ENCODE measurements around the gene SUPV3L1. TPM values are rescaled to one million over a fixed set of nuclear protein-coding genes. Genes with fewer than 3 reads are reported as not detected.

The SUPV3L1 gene
- polyA plus RNA-seq, 4 donors = 35.3 to 46.5 (median 43.6) TPM

- DNase-seq (ENCODE audit: low read depth in 4 of 4, low spot score in 2 of 4) = no peak
These were observed 21.0 kb downstream of the SUPV3L1 start for GRCh38 chr10:69201045-69201444.

DNA sequence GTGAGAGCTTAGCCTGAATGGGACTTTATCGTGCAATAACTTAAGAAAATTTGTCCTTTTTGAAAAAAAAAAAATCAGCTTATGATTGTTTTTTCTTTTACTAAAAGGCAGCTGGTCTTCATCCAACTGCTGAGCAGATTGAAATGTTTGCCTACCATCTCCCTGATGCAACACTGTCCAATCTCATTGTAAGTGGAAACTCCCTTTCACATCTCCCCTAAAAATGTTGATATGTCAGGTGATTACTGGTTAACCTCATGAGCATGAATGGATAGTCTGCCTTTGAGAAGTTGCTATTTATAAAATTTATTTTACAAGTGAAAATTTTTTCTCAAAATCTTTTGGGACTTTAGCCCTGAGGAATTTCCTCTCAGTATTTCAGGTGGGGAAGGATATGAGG, 22.3 kb downstream of the SUPV3L1 start:
- no peak for DNase-seq (ENCODE audit: low read depth in 4 of 4, low spot score in 2 of 4)

DNA sequence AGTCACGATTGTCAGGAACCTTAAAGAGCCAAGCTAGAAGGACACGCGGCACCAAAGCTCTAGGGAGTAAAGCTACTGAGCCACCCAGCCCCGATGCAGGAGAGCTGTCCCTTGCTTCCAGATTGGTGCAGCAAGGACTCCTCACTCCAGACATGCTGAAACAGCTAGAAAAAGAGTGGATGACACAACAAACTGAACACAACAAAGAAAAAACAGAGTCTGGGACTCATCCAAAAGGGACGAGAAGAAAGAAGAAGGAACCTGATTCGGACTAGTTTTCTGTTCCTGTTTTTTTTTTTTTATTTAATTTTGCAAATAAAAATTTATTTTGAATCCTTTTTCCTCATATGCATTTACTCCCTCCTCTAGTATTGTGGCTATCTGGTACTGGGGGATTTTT, 28.7 kb downstream of the SUPV3L1 start:
- DNase-seq (ENCODE audit: low read depth in 4 of 4, low spot score in 2 of 4) = no peak

DNA sequence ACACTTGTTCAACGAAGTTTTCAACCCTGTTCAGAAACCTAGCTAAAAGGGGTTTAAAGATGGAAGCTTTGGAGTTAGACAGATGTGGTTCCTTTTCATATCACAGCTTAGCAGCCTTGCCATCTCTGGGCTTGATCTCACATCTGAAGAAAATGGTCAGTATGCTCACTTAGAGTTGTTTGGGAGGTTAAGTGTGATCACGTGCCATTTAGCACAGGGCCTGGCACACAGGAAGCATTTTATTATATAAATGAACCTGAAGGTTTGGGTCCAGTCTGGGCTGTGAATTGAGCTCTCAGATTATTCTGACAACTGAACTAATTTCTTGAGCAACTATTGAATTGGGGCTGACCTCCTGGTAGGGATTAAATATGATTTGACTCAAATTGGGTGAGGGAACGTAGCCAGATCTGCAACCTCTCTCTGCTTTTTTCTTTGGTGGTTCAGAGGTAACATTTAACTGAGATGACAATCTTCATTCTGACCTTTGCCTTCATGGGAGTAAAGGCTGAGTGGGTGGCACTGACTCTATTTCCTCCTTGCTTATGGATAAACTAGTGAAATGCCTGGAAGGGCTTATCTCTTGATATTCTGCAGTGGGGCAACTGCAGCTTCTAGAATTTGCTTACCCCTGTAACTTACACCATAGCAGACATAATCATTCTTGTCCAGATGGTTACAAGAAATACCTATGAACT, 29.9 kb downstream of the SUPV3L1 start:
- no peak for DNase-seq (ENCODE audit: low read depth in 4 of 4, low spot score in 2 of 4)

DNA sequence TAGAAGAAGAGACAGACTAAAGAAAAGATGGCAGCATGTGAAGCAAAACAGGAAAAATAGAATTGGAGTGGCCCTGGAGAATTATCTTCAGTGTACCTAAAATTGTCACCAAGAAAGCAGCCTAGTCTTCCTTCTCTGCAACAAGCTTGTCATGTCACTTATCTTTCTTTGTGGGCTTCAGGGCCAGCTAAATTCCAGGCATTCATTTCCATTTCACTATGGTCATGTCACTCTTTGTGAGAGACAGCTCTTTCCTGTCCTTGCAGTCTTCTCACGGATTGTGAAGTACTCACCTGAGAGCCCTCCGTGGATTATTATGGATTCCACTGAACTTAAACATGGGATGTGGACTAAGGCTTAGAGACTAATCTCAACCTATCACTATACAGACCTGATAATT, 31.1 kb downstream of the SUPV3L1 start:
- no peak for DNase-seq (ENCODE audit: low read depth in 4 of 4, low spot score in 2 of 4)

DNA sequence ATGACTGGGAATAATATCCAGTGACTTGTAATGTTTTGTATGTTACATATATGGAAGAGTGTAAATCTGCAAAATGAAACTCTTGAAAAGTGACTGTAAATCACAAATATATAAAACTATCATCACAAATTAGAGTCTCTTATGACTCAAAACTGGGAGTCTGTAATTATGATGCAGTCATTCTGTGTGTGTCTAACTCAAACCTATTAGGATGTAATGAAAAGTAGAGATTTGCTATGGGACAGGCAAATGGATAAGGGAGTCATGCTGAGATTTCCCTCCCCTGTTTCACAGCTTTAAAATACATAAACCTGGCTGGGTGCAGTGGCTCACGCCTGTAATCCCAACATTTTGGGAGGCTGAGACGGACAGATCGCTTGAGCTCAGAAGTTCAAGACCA, 31.5 kb downstream of the SUPV3L1 start:
- no peak for DNase-seq (ENCODE audit: low read depth in 4 of 4, low spot score in 2 of 4)

- no peak for DNase-seq (ENCODE audit: low read depth in 4 of 4, low spot score in 2 of 4)
These were observed 33.7 kb downstream of the SUPV3L1 start for GRCh38 chr10:69213591-69214311.

DNA sequence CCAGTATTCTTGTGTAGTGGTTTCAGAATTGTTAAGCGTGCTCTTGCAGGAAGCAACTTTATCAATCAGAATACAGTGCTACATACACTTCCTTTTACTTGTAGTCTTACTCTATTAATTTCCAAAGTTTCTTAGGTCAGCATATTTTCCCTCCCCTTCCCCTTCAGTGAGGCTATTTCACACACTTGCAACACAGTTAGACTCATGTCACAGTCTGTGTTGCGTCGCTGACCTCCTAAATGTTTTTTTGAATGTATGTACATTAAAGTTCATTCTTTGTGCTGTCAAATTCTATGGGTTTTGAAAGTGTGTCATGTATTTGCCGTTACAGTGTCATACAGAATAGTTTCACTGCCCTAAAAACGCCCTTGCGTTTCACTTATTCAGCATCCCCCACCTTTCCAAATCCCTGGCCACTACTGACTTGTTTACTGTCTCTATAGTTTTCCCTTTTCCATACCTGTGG, 34.7 kb downstream of the SUPV3L1 start:
- DNase-seq (ENCODE audit: low read depth in 4 of 4, low spot score in 2 of 4) = no peak

- no peak for DNase-seq (ENCODE audit: low read depth in 4 of 4, low spot score in 2 of 4)
These were observed 35.6 kb downstream of the SUPV3L1 start for GRCh38 chr10:69215405-69216171.

GRCh38 chr10:69216577-69217118, 36.6 kb downstream of the SUPV3L1 start:
- no peak for DNase-seq (ENCODE audit: low read depth in 4 of 4, low spot score in 2 of 4)

GRCh38 chr10:69217119-69217754, 37.2 kb downstream of the SUPV3L1 start:
- DNase-seq (ENCODE audit: low read depth in 4 of 4, low spot score in 2 of 4) = no peak

DNA sequence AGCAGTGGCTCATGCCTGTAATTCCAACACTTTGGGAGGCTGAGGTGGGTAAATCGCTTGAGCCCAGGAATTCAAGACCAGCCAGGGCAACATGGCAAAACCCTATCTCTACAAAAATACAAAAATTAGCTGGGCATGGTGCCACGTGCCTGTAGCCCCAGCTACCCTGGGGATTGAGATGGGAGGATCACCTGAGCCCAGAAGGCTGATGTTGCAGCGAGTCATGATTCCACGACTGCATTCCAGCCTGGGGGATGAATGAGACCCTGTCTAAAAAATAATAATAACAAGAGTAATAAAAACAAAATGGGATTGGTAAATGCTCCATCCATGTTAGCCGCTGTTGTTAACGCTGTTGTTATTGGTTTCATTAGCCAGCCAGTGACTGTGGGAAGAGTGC, 38.8 kb downstream of the SUPV3L1 start:
- no peak for DNase-seq (ENCODE audit: low read depth in 4 of 4, low spot score in 2 of 4)

DNA sequence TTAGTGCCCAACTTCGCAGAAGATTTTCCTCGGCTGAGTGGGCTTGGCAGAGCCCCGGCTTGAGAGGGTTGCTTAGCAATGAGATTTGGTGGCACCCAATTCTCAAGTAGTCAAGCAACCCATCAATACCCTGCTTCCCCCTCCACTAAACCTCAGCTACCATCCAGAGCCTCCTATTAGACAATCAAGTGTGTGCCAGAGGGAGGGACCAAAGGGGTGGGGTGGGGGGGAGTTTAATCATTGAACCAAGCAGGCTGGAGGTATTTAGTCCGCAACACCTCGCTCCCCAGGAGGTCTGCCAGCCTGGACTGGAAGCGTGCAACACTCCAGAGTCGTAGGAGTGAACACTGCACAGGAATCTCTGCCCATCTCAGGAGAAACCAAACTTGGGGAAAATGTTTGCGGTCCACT, 40.0 kb downstream of the SUPV3L1 start, which contains the start of gene HKDC1:
HKDC1 (plus strand) TSS at position 292 of the 411 bp plus-strand sequence; CDS start at position 396, 104 bp downstream.
- no peak for DNase-seq (ENCODE audit: low read depth in 4 of 4, low spot score in 2 of 4)

GRCh38 chr10:69220507-69220906, 40.5 kb downstream of the SUPV3L1 start:
- no peak for DNase-seq (ENCODE audit: low read depth in 4 of 4, low spot score in 2 of 4)

DNA sequence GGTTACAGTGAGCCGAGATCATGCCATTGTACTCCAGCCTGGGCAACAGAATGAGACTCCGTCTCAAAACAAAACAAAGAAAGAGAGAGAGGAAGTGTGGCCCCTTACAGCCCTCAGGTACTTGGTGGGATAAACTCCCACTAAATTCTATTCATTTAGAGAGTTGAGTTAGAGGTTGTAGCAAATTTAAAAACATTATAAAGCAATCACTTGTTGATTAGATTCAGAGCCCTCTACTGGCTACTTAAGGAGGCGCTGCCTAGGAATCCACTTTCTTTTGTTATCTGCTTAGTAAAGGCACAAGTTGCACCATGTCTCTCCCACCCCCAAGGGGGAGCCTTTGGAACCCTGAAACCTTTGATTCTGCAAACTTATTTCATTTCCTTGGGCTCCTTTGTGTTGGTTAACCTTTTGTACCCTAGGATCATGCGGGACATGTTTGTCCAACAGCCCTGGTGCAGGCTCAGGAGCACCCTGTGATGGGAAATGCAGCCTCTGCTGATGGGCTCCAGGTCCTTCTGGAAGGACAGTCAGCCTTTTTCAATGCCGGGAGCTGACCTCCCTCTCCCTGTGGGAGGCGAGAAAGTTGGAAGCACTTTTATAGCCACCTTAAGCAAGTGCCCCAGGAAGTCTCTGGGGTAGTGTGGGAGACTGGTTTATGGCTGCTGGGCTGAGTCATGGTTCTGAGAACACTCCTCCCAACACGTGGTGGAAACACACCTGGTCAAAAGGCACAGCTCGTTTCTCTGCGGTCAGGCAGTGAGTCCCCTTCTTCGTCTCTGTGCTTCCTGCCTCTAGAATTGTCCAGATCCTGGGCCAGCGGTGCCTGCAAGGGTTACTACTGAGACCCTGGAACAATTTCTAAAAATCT, 42.4 kb downstream of the SUPV3L1 start:
- DNase-seq (ENCODE audit: low read depth in 4 of 4, low spot score in 2 of 4) = no peak

GRCh38 chr10:69223028-69223342, 43.0 kb downstream of the SUPV3L1 start:
- no peak for DNase-seq (ENCODE audit: low read depth in 4 of 4, low spot score in 2 of 4)

DNA sequence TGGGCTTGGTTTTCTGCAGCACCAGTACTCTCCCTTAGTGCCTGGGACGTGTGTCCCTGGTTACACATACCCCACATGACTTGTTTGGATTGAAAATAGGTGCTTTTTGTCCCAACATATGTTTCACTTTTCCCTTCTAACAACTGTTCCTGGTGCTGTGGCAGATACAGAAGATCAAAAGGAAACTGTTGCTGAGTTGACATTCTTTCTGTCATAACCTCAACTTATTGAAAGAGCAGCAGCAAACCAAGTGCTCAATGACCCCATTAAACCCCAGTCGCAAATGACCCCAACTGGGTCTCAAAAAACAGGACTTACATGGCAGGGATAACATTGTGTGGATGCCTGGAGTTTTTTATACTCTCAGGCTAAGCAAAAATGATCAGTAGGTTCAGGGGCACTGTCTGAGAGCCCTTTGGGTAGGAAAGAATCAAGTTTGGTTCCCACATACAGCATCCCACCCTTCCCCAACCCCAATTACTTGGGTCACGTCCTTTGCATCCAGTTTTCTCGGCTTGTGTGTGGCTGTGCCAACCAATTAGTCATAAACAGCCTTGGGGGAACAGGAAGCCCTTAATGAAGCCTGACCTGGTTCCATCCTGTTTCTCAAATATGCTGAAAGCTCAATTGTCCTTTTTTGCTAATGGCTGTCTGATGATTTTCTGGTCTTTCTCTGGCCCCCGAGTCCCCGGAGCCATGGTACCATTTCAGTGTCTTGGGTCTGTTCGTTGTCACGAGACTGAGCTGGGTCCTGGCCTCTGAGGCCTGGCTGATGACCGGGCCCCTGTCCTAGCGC, 45.0 kb downstream of the SUPV3L1 start:
- DNase-seq (ENCODE audit: low read depth in 4 of 4, low spot score in 2 of 4) = no peak

DNA sequence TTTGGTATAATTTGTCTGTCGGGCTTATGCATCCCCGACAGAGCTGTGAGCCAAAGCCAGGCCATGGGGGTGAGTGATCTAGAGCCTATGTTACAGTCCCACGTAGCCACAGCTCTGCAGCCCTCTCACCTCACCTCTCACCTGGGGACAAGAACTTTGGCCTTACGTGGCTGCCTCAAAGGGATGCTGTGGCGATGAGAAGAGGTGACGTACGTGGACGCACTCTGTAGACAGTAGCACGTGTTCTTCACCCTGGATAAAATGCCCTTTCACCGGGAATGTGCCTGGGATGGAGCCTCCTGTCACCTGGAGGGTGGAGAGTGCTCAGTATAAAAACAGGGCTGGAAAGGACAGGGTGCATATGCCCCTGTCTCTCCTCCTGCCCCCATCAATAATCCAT, 45.6 kb downstream of the SUPV3L1 start:
- no peak for DNase-seq (ENCODE audit: low read depth in 4 of 4, low spot score in 2 of 4)

GRCh38 chr10:69226919-69227450, 47.0 kb downstream of the SUPV3L1 start:
- no peak for DNase-seq (ENCODE audit: low read depth in 4 of 4, low spot score in 2 of 4)
